HepG2 (cell line): ENCODE measurements around the gene CISD2. TPM values are rescaled to one million over a fixed set of nuclear protein-coding genes. Genes with fewer than 3 reads are reported as not detected.
A peak's percentile ranks its signal among the peaks of the same experiment; 100 is the strongest.

Experiments used
- ARNTL ChIP-seq: sonication (generic); formaldehyde crosslinking; IDR thresholded peaks from 2 replicates; pipeline ENCODE4 v1.4.0; 2020; ENCODE audit warnings: mild to moderate bottlenecking, missing genetic modification reagents
- NKX3-1 ChIP-seq: sonication (generic); formaldehyde crosslinking; IDR thresholded peaks from 2 replicates; pipeline ENCODE4 v1.5.0; 2020; ENCODE audit warnings: missing genetic modification reagents
- PLRG1 ChIP-seq: fragments of 450-650 bp; conservative IDR thresholded peaks from 2 replicates; pipeline ENCODE4 v1.6.1; 2016
- SMAD3 ChIP-seq: sonication (generic); formaldehyde crosslinking; IDR thresholded peaks from 2 replicates; pipeline ENCODE4 v1.4.0; 2020; ENCODE audit warnings: missing genetic modification reagents
- ZNF510 ChIP-seq: sonication (generic); formaldehyde crosslinking; IDR thresholded peaks from 2 replicates; pipeline ENCODE4 v1.4.0; 2020; ENCODE audit warnings: low read depth, mild to moderate bottlenecking, missing genetic modification reagents
- ZNF556 ChIP-seq: sonication (generic); formaldehyde crosslinking; IDR thresholded peaks from 2 replicates; pipeline ENCODE4 v1.4.0; 2020; ENCODE audit warnings: mild to moderate bottlenecking, missing genetic modification reagents, borderline replicate concordance
- ZNF557 ChIP-seq: sonication (generic); formaldehyde crosslinking; IDR thresholded peaks from 2 replicates; pipeline ENCODE4 v1.4.0; 2020; ENCODE audit warnings: missing genetic modification reagents
- ZNF567 ChIP-seq: sonication (generic); formaldehyde crosslinking; IDR thresholded peaks from 2 replicates; pipeline ENCODE4 v1.8.1; 2023; ENCODE audit warnings: mild to moderate bottlenecking, missing genetic modification reagents, borderline replicate concordance
- ZNF782 ChIP-seq: sonication (generic); formaldehyde crosslinking; IDR thresholded peaks from 2 replicates; pipeline ENCODE4 v1.4.0; 2020; ENCODE audit warnings: missing genetic modification reagents, mild to moderate bottlenecking, borderline replicate concordance
- polyA plus RNA-seq, 8 experiments: library from polyadenylated mRNA; depleted of rRNA in 3 of 8; stranded (reverse) in 7 of 8; unstranded in 1 of 8; fragments of >200 nt; fragmentation: Illumina TruSeq in 4 of 8; extraction: Trizol in 4 of 8; gene quantifications; 2 replicates each; pipeline versions ENCODE4 v1.2.1 to v1.2.3, GENCODE V29; 2011 to 2016; ENCODE audit warnings: low read depth in 4 of 8, missing spikeins in 1 of 8, mixed read lengths in 1 of 8; ENCODE audit not compliant: insufficient read depth in 1 of 8
- total RNA-seq, 5 experiments: library from RNA; depleted of rRNA; stranded (reverse); fragments of >200 nt; fragmentation: Illumina TruSeq; extraction: Trizol; gene quantifications; 2 replicates each; pipeline ENCODE4 v1.2.3, GENCODE V29; 2016; ENCODE audit warnings: low read depth in 1 of 5
- TF ChIP-seq, protein P1 (sequence below): sonication (generic); formaldehyde crosslinking; IDR thresholded peaks from 2 replicates; pipeline ENCODE4 v1.8.0; 2022; ENCODE audit warnings: mild to moderate bottlenecking, missing genetic modification reagents; ENCODE audit not compliant: insufficient replicate concordance
- TF ChIP-seq, protein P2 (sequence below): IDR thresholded peaks from 2 replicates; pipeline ENCODE4 v1.6.1; 2016; ENCODE audit warnings: low read depth
- TF ChIP-seq, protein P3 (sequence below): sonication (generic); formaldehyde crosslinking; IDR thresholded peaks from 2 replicates; pipeline ENCODE4 v1.5.1; 2020; ENCODE audit warnings: mild to moderate bottlenecking, missing genetic modification reagents, moderate library complexity
- TF ChIP-seq, protein P4 (sequence below), 2 experiments: sonication (generic) in 1 of 2; formaldehyde crosslinking in 1 of 2; IDR thresholded peaks; 2 replicates each; pipeline versions ENCODE4 v1.5.1 to v1.6.1; 2011 to 2020; ENCODE audit warnings: borderline replicate concordance in 1 of 2, low read depth in 1 of 2, low read length in 1 of 2, mild to moderate bottlenecking in 1 of 2, missing genetic modification reagents in 1 of 2, moderate library complexity in 1 of 2
- TF ChIP-seq, protein P5 (sequence below): sonication (generic); formaldehyde crosslinking; IDR thresholded peaks from 2 replicates; pipeline ENCODE4 v1.4.0; 2020; ENCODE audit warnings: low read depth, mild to moderate bottlenecking, missing genetic modification reagents

CISD2 gene
- total and polyA plus RNA-seq, 2 of the 13 experiments (the other 11 are each of a cell fraction or from before 2014, with no cell fraction given): 24.5 to 37.7 TPM

DNA sequence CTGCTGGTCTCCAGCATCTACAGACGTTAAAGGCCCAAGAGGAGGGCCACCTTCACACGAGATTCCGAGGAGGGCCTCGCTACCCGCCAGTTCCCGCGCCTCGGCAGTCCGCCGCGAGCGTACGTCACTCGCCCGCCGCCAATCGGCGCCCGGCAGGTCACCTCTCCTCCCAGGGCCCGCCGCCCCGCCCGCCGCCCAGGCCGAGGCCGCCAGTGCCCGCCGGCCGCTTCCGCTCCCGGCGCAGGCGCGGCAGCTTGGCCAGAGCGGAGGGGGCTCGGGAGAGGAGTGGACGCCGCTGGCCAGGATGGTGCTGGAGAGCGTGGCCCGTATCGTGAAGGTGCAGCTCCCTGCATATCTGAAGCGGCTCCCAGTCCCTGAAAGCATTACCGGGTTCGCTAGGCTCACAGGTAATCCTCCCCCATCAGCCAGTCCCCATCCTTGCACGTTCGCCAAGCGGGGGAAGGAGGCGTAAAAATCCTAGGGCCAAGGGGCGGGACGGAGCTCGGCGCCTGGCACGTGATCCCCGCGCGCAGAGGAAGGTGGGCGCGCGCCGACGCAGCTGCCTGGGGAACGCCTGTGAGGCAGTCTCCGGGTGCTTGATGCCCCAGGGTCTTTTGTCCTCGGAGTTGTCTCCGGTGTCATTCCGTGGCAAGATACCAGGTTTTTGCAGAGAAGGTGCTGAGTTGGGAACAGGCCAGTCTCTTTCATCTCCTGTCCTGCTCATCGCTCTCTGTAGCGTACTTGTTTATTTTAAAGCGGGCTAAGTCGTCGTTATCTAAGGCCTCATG lies at the start of gene CISD2 (continued):
- TF ChIP-seq, protein P1, sequence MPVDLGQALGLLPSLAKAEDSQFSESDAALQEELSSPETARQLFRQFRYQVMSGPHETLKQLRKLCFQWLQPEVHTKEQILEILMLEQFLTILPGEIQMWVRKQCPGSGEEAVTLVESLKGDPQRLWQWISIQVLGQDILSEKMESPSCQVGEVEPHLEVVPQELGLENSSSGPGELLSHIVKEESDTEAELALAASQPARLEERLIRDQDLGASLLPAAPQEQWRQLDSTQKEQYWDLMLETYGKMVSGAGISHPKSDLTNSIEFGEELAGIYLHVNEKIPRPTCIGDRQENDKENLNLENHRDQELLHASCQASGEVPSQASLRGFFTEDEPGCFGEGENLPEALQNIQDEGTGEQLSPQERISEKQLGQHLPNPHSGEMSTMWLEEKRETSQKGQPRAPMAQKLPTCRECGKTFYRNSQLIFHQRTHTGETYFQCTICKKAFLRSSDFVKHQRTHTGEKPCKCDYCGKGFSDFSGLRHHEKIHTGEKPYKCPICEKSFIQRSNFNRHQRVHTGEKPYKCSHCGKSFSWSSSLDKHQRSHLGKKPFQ (CRISPR knock-in tag): no peak
- TF ChIP-seq, protein P2, sequence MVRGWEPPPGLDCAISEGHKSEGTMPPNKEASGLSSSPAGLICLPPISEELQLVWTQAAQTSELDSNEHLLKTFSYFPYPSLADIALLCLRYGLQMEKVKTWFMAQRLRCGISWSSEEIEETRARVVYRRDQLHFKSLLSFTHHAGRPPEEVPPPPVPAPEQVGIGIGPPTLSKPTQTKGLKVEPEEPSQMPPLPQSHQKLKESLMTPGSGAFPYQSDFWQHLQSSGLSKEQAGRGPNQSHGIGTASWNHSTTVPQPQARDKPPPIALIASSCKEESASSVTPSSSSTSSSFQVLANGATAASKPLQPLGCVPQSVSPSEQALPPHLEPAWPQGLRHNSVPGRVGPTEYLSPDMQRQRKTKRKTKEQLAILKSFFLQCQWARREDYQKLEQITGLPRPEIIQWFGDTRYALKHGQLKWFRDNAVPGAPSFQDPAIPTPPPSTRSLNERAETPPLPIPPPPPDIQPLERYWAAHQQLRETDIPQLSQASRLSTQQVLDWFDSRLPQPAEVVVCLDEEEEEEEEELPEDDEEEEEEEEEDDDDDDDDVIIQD (CRISPR knock-in tag): no peak; the same call in 1 of the 2 replicates
- TF ChIP-seq ARNTL (CRISPR knock-in tag) (peak; percentile 85), ZNF557 (CRISPR knock-in tag) (0 out of 2 replicates have a peak, but pooled peaks have one; percentile 41), ZNF782 (CRISPR knock-in tag) (peak; percentile 99), ZNF567 (CRISPR knock-in tag) (0 out of 2 replicates have a peak, but pooled peaks have one; percentile 54), PLRG1 (no peak), NKX3-1 (CRISPR knock-in tag) (0 out of 2 replicates have a peak, but pooled peaks have one; percentile 38), SMAD3 (CRISPR knock-in tag) (no peak), ZNF510 (CRISPR knock-in tag) (peak; percentile 98), ZNF556 (peak; percentile 82)
- TF ChIP-seq, protein P3, sequence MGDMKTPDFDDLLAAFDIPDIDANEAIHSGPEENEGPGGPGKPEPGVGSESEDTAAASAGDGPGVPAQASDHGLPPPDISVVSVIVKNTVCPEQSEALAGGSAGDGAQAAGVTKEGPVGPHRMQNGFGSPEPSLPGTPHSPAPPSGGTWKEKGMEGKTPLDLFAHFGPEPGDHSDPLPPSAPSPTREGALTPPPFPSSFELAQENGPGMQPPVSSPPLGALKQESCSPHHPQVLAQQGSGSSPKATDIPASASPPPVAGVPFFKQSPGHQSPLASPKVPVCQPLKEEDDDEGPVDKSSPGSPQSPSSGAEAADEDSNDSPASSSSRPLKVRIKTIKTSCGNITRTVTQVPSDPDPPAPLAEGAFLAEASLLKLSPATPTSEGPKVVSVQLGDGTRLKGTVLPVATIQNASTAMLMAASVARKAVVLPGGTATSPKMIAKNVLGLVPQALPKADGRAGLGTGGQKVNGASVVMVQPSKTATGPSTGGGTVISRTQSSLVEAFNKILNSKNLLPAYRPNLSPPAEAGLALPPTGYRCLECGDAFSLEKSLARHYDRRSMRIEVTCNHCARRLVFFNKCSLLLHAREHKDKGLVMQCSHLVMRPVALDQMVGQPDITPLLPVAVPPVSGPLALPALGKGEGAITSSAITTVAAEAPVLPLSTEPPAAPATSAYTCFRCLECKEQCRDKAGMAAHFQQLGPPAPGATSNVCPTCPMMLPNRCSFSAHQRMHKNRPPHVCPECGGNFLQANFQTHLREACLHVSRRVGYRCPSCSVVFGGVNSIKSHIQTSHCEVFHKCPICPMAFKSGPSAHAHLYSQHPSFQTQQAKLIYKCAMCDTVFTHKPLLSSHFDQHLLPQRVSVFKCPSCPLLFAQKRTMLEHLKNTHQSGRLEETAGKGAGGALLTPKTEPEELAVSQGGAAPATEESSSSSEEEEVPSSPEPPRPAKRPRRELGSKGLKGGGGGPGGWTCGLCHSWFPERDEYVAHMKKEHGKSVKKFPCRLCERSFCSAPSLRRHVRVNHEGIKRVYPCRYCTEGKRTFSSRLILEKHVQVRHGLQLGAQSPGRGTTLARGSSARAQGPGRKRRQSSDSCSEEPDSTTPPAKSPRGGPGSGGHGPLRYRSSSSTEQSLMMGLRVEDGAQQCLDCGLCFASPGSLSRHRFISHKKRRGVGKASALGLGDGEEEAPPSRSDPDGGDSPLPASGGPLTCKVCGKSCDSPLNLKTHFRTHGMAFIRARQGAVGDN (CRISPR knock-in tag): peak; percentile 100
- TF ChIP-seq, protein P4, sequence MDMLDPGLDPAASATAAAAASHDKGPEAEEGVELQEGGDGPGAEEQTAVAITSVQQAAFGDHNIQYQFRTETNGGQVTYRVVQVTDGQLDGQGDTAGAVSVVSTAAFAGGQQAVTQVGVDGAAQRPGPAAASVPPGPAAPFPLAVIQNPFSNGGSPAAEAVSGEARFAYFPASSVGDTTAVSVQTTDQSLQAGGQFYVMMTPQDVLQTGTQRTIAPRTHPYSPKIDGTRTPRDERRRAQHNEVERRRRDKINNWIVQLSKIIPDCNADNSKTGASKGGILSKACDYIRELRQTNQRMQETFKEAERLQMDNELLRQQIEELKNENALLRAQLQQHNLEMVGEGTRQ (IDR thresholded peaks at IDR 0.05; ENCODE audit: low read depth, low read length): peak; percentile 77
- TF ChIP-seq, protein P4 (CRISPR knock-in tag; IDR thresholded peaks at IDR 0.05; ENCODE audit: borderline replicate concordance): peak; percentile 94
- TF ChIP-seq, protein P5, sequence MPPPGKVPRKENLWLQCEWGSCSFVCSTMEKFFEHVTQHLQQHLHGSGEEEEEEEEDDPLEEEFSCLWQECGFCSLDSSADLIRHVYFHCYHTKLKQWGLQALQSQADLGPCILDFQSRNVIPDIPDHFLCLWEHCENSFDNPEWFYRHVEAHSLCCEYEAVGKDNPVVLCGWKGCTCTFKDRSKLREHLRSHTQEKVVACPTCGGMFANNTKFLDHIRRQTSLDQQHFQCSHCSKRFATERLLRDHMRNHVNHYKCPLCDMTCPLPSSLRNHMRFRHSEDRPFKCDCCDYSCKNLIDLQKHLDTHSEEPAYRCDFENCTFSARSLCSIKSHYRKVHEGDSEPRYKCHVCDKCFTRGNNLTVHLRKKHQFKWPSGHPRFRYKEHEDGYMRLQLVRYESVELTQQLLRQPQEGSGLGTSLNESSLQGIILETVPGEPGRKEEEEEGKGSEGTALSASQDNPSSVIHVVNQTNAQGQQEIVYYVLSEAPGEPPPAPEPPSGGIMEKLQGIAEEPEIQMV (CRISPR knock-in tag): peak; percentile 75; the same call in 1 of the 2 replicates
